IMR-90 (cell line): Measurements from ENCODE around the gene GLE1. TPM values are rescaled to one million over a fixed set of nuclear protein-coding genes. Genes with fewer than 3 reads are reported as not detected.

Experiments
- ATAC-seq: fragments of 200-7000 bp; cut with Tn5 transposase; 2 replicates; pipeline ENCODE4 v1.9.1; 2020; ENCODE audit warnings: low read depth, mild to moderate bottlenecking, moderate library complexity
- BruUV-seq: library from RNA; stranded (reverse); fragments of 400-500 nt; replicated peaks from 2 replicates; lab custom pipeline; 2021; lab: Mats Ljungman, UMichigan
- CTCF ChIA-PET: fragments of 300-600 bp; formaldehyde crosslinking; extraction: SDS; loops from one replicate; lab custom pipeline; 2021; ENCODE audit warnings: antibody characterized with exemption; lab: Yijun Ruan, JAX
- POLR2A ChIA-PET: fragments of 300-600 bp; sonication (Branson Sonifier 250); formaldehyde crosslinking; loops from one replicate; lab custom pipeline; 2022; ENCODE audit warnings: antibody characterized with exemption; ENCODE audit not compliant: unreplicated experiment; lab: Charles Lee
- DNase-seq: peaks from one replicate; pipeline ENCODE4 v3.0.0; 2013
- H2AFZ ChIP-seq: replicated peaks from 2 replicates; pipeline ENCODE3; 2013; ENCODE audit warnings: low read length, mild to moderate bottlenecking; ENCODE audit not compliant: poor library complexity
- H2AK5ac ChIP-seq: 2 replicates; pipeline ENCODE4 v1.6.1; 2013; ENCODE audit warnings: low read depth, low read length, inconsistent platforms
- H2AK9ac ChIP-seq: replicated peaks from 2 replicates; pipeline ENCODE3; 2013; ENCODE audit warnings: mild to moderate bottlenecking, low read depth, low read length, moderate library complexity; ENCODE audit not compliant: poor library complexity
- H2BK120ac ChIP-seq: 2 replicates; pipeline ENCODE4 v1.6.1; 2013; ENCODE audit warnings: low read depth, low read length, inconsistent platforms
- H2BK15ac ChIP-seq: 3 replicates; pipeline ENCODE4 v1.6.1; 2013; ENCODE audit warnings: low read depth, low read length, inconsistent platforms
- H2BK20ac ChIP-seq: 2 replicates; pipeline ENCODE4 v1.6.1; 2013; ENCODE audit warnings: low read depth, mild to moderate bottlenecking, inconsistent platforms, low read length, moderate library complexity
- H2BK5ac ChIP-seq: 2 replicates; pipeline ENCODE4 v1.6.1; 2013; ENCODE audit warnings: mild to moderate bottlenecking, low read depth, low read length, inconsistent platforms; ENCODE audit not compliant: poor library complexity, severe bottlenecking
- H3K14ac ChIP-seq: replicated peaks from 2 replicates; pipeline ENCODE4 v1.6.1; 2013; ENCODE audit warnings: low read depth, low read length, inconsistent platforms
- H3K18ac ChIP-seq: 2 replicates; pipeline ENCODE4 v1.6.1; 2013; ENCODE audit warnings: low read depth, low read length, control low read depth
- H3K23ac ChIP-seq: 2 replicates; pipeline ENCODE4 v1.6.1; 2013; ENCODE audit warnings: low read depth, low read length, inconsistent platforms
- H3K27ac ChIP-seq: 2 replicates; pipeline ENCODE4 v1.5.1; 2013; ENCODE audit warnings: mild to moderate bottlenecking, control low read depth, low read length; ENCODE audit not compliant: insufficient read depth
- H3K27me3 ChIP-seq: 2 replicates; pipeline ENCODE4 v1.6.1; 2013; ENCODE audit warnings: low read length; ENCODE audit not compliant: control insufficient read depth, insufficient read depth
- H3K36me3 ChIP-seq: 2 replicates; pipeline ENCODE4 v1.6.1; 2013; ENCODE audit warnings: low read length, mixed read lengths; ENCODE audit not compliant: control insufficient read depth, insufficient read depth
- H3K4ac ChIP-seq: 2 replicates; pipeline ENCODE4 v1.6.1; 2013; ENCODE audit warnings: low read depth, low read length, inconsistent platforms
- H3K4me1 ChIP-seq: 2 replicates; pipeline ENCODE4 v1.6.1; 2013; ENCODE audit warnings: low read length, mixed read lengths; ENCODE audit not compliant: control insufficient read depth, insufficient read depth
- H3K4me2 ChIP-seq: 2 replicates; pipeline ENCODE4 v1.6.1; 2013; ENCODE audit warnings: low read depth, mild to moderate bottlenecking, control low read depth, low read length, moderate library complexity
- H3K4me3 ChIP-seq: 2 replicates; pipeline ENCODE4 v1.5.1; 2013; ENCODE audit warnings: low read depth, mild to moderate bottlenecking, control low read depth, low read length, moderate library complexity; ENCODE audit not compliant: insufficient read depth
- H3K56ac ChIP-seq: 2 replicates; pipeline ENCODE4 v1.6.1; 2013; ENCODE audit warnings: low read length, inconsistent platforms; ENCODE audit not compliant: insufficient read depth; ENCODE audit errors: extremely low read depth
- H3K79me1 ChIP-seq, 2 experiments: 2 replicates each; pipeline ENCODE4 v1.6.1; 2013; ENCODE audit warnings: low read length in 2 of 2, inconsistent platforms in 1 of 2, low read depth in 1 of 2
- H3K9ac ChIP-seq: 2 replicates; pipeline ENCODE4 v1.6.1; 2013; ENCODE audit warnings: low read depth, low read length, control low read depth
- H3K9me1 ChIP-seq: 2 replicates; pipeline ENCODE4 v1.6.1; 2013; ENCODE audit warnings: low read length, inconsistent platforms; ENCODE audit not compliant: insufficient read depth
- H3K9me3 ChIP-seq: 2 replicates; pipeline ENCODE4 v1.6.1; 2013; ENCODE audit warnings: low read length; ENCODE audit not compliant: control insufficient read depth, insufficient read depth
- H4K20me1 ChIP-seq: 2 replicates; pipeline ENCODE4 v1.6.1; 2013; ENCODE audit warnings: low read length, inconsistent platforms; ENCODE audit not compliant: insufficient read depth
- H4K5ac ChIP-seq: 2 replicates; pipeline ENCODE4 v1.6.1; 2013; ENCODE audit warnings: mild to moderate bottlenecking, low read depth, low read length, control low read depth
- H4K8ac ChIP-seq, 2 experiments: 2 replicates each; pipeline ENCODE4 v1.6.1; 2013; ENCODE audit warnings: low read depth in 2 of 2, low read length in 2 of 2, control low read depth in 1 of 2, inconsistent platforms in 1 of 2
- H4K91ac ChIP-seq: 2 replicates; pipeline ENCODE4 v1.6.1; 2013; ENCODE audit warnings: low read depth, low read length, inconsistent platforms; ENCODE audit not compliant: insufficient read depth
- BHLHE40 ChIP-seq: fragments of 150-350 bp; IDR thresholded peaks from 2 replicates; pipeline ENCODE4 v1.6.1; 2016; ENCODE audit warnings: mild to moderate bottlenecking, low read depth, low read length
- CEBPB ChIP-seq: IDR thresholded peaks from 2 replicates; pipeline ENCODE4 v1.6.1; 2012; ENCODE audit warnings: low read depth, low read length, improper control_type of control experiment
- CHD1 ChIP-seq: IDR thresholded peaks from 2 replicates; pipeline ENCODE4 v1.6.1; 2012; ENCODE audit warnings: low read depth, low read length, improper control_type of control experiment
- MAFK ChIP-seq: IDR thresholded peaks from 2 replicates; pipeline ENCODE4 v1.6.1; 2012; ENCODE audit warnings: low read depth, low read length, improper control_type of control experiment
- MAZ ChIP-seq: IDR thresholded peaks from 2 replicates; pipeline ENCODE4 v1.6.1; 2012; ENCODE audit warnings: low read depth, mild to moderate bottlenecking, low read length, improper control_type of control experiment, moderate library complexity, borderline replicate concordance
- WGBS, 2 experiments: methylation state at CpG; one replicate each; pipeline versions ENCODE4 v1.1.5 to v1.1.7; 2013; ENCODE audit warnings: missing lambda C conversion rate in 2 of 2; ENCODE audit not compliant: insufficient read length in 1 of 2; ENCODE audit errors: extremely low coverage in 2 of 2; 5-methylcytosine and 5-hydroxymethylcytosine counted together
- dilution Hi-C: fragments of 300-500 bp; cut with HindIII; formaldehyde crosslinking; loops from one replicate; pipeline ENCODE4 v1.14.3; 2018; ENCODE audit warnings: low sequenced_read_pairs; ENCODE audit not compliant: unreplicated experiment
- in situ Hi-C: fragments of 300-500 bp; cut with MboI; formaldehyde crosslinking; loops from 3 replicates; pipeline ENCODE4 v1.14.3; 2019; ENCODE audit warnings: low sequenced_read_pairs, inconsistent platforms, mixed read lengths
- intact Hi-C: fragments of 100-400 bp; cut with micrococcal nuclease; formaldehyde crosslinking; loops from 2 replicates; pipeline ENCODE4 v1.10.0; 2022
- polyA plus RNA-seq, 3 experiments: library from polyadenylated mRNA; depleted of rRNA; stranded (reverse); fragments of >200 nt; gene quantifications; 2 replicates each; pipeline ENCODE4 v1.2.3, GENCODE V29; 2012; ENCODE audit warnings: low replicate concordance in 1 of 3
- total RNA-seq: library from RNA; depleted of rRNA; stranded (reverse); fragments of >200 nt; gene quantifications from 2 replicates; pipeline ENCODE4 v1.2.3, GENCODE V29; 2012

The GLE1 gene
- total and polyA plus RNA-seq, 2 of the 4 experiments (the other 2 are of a cell fraction), result 14.3 to 39.4 TPM

GRCh38 chr9:128555180-128555721 lies 50.7 kb downstream of the GLE1 start:
- Histone ChIP-seq H2AK9ac (no peak overlapping the region), H3K23ac (peak overlapping the region; percentile 54; the same call in 1 of the 2 replicates), H3K9me3 (no peaks in the 10 kb centered on the region), H3K56ac (peak overlapping the region; percentile 40; the same call in 1 of the 2 replicates), H3K36me3 (0 out of 2 replicates have a peak, but pooled peaks cover 1% of the 10 kb centered on the region), H3K4me3 (no peak overlapping the region; the same call in 1 of the 2 replicates), H3K79me1 (peaks cover 3 to 57% of the 10 kb centered on the region in 2 experiments; a peak in 3 of 4 replicates), H3K9ac (no peak overlapping the region), H3K9me1 (peaks cover 1% of the 10 kb centered on the region; the same call in 1 of the 2 replicates), H2BK15ac (no peak overlapping the region), H3K27ac (peak overlapping the region; percentile 12), H3K4ac (peak overlapping the region; percentile 43; the same call in 1 of the 2 replicates), H4K8ac (peak overlapping the region in 1 of 2 experiments; percentile 57; a peak in 1 of 4 replicates), H2AFZ (no peak overlapping the region), H4K5ac (no peak overlapping the region), H2BK20ac (0 out of 2 replicates have a peak overlapping the region, but pooled peaks have one; percentile 20), H3K27me3 (no peaks in the 10 kb centered on the region), H3K14ac (0 out of 2 replicates have a peak overlapping the region, but pooled peaks have one; percentile 28), H3K4me2 (peak overlapping the region; percentile 56), H2BK120ac (peak overlapping the region; percentile 12; the same call in 1 of the 2 replicates), H2BK5ac (peak overlapping the region; percentile 74), H3K4me1 (peaks cover 14% of the 10 kb centered on the region), H3K18ac (no peak overlapping the region; the same call in 1 of the 2 replicates), H4K20me1 (peaks cover 58% of the 10 kb centered on the region), H2AK5ac (no peak overlapping the region), H4K91ac (no peak overlapping the region; the same call in 1 of the 2 replicates)
- dilution Hi-C loops (no loop called here), intact Hi-C loops (no loop called here), in situ Hi-C loops (loop anchor here (10.0 kb wide), 1 partner anchor 260 kb away; no protein-coding TSS in a partner anchor)
- ChIA-PET CTCF (interaction anchor here (1.0 kb wide), 1 partner anchor 193 kb away, joined by 3 read pairs; no protein-coding TSS in a partner anchor), POLR2A (interaction anchor here (0.5 kb wide), 1 partner anchor 234 kb away, joined by 3 read pairs; no protein-coding TSS in a partner anchor)
- WGBS, 2 experiments, result 0% methylated on average over 1 of the region's 9 CpGs; no CpG with 5 or more reads in 1 of the 2 experiments
- peak; percentile 34; the same call in 1 of the 2 replicates for TF ChIP-seq CEBPB
- no peak for TF ChIP-seq BHLHE40
- peak; percentile 63; the same call in 1 of the 2 replicates for TF ChIP-seq MAZ
- peak; percentile 66; the same call in 1 of the 2 replicates for TF ChIP-seq MAFK
- no peak for TF ChIP-seq CHD1
- peak; percentile 79 for DNase-seq
- no TSS peak for BruUV-seq
- no peak for ATAC-seq
